GM21619 (cell line): ENCODE data around the gene DOLK.

Experiments
- ATAC-seq: cut with Tn5 transposase; IDR thresholded peaks from one replicate; pipeline ENCODE4 v1.9.1; 2021; ENCODE audit not compliant: unreplicated experiment

DOLK gene

DNA sequence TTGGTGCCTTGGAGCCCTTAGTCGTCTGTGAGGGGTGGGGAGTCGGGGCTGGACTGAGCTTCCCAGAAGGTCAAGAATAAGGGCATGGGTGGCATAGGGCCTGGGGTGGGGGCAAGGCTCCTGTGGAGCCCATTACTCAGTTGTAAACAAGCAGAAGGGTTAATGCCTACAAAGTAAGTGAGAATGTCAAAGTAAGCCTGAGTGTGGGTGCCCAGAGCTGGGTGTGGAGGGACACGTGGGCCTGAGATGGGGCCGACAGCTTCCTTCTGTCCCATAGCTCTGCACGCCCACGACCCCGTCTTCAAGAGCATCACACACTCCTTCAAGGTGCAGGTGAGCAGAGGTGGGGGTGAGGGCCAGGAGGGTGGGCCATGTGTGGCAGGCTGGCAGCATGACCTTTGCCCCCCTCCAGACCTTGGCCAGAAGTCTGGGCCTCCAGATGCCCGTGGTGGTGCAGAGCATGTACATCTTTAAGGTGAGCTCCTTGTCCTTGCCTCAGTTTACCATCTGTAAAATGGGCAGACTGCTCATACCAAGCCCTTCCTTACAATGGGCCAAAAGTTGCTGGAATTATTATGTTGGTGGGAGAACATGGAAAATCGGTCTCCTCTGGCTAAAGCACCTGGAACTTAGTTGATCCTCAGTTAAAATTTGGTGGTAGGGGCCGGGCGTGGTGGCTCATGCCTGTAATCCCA, 11.1 kb downstream of the DOLK start:
- no peak for ATAC-seq

DNA sequence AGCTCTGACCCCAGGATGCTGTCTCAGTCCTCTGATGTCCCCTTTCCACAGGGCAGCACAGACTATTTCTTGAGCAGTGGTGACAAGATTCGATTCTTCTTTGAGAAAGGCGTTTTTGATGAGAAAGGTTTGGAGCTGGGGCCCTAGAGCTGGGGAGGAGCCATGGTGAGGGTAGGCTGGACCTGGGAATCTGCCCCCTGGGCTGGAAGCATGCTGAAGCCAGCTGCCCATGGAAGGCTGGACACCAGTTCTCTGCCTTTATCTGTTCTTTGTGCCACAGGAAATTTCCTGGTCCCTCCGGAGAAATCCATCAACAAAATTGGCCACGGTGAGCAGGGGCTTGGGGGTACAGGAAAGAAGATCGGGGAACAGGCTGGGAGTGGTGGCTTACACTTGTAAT, 13.7 kb downstream of the DOLK start:
- no peak for ATAC-seq

GRCh38 chr9:128929560-128929959, 17.8 kb downstream of the DOLK start:
- no peak for ATAC-seq

DNA sequence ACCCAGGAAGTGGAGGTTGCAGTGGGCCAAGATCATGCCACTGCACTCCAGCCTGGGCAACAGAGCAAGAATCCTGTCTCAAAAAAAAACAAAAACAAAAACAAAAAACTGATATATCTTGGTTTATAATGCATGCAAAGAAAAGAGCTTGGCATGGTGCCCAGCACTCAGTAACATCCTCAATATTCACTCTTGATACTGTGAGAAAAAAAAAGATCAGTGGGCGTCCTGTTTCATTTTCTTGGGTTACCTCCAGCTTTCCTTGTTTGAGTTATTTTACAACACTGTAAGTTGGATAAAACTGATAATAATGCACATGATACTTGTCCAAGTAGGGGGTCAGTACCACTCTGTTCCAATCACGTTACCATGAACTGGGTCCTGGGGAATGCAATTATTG, 18.8 kb downstream of the DOLK start:
- no peak for ATAC-seq

GRCh38 chr9:128927731-128928411, 19.5 kb downstream of the DOLK start:
- no peak for ATAC-seq

DNA sequence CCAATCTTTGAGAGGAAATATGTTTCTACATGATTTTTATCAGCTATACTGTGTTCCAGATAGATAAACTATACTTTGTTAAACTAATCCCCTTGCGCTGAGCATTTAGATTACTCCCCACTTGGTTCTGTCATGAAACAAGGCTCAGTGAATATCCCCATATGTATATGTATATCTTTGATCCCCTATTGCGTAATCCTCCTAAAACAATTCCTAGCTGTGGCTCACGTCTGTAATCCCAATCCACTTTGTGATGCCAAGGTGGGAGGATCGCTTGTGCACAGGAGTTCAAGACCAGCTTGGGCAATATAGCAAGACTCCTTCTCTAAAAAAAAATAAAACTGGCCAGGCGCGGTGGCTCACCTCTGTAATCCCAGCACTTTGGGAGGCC, 23.9 kb downstream of the DOLK start:
- no peak for ATAC-seq

- ATAC-seq = no peak
These were observed 25.3 kb downstream of the DOLK start for GRCh38 chr9:128921881-128922763.

DNA sequence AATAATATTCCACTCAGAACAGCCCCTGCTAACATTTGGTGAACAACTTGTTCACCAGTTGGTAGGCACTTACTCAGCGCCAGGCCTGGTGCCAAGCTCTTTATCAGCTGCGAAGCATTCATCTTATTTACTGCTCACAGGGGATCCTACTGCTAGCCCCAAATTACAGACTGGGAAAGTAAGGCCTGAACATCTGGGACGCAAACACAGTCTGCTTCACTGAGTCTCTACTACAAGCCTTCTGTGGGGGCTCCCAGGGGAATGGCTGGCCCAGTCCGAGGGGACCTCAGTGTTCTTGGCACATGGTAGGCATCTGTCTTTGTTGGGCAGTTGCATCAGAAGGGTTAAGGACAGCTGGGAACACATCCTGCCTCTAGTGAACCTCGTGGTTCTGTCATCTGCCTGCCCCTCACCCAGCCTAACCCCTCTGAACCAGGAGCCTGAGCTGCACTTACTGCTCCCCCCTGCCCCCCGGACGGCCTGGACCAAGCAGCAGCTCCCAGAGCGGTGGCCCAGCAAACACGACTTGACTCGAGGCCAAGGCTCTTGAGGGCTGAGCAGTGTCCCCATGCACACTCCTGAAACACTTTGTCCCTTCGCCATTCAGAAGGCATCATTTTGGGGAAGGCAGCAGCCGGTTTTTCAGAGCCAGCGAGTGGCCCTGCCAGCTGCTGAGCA, 26.9 kb downstream of the DOLK start, which contains the start of gene PHYHD1:
Gene PHYHD1 (plus strand): TSS at position 602 of the 678 bp plus-strand sequence. CDS start 1,342 bp downstream, outside the sequence.
- no peak for ATAC-seq

- ATAC-seq = no peak
These were observed 27.9 kb downstream of the DOLK start for GRCh38 chr9:128919402-128920089.

- no peak for ATAC-seq
These were observed 28.5 kb downstream of the DOLK start for GRCh38 chr9:128918921-128919320.

- ATAC-seq = no peak
These were observed 30.1 kb downstream of the DOLK start for GRCh38 chr9:128917151-128917849.

GRCh38 chr9:128916745-128917144, 30.7 kb downstream of the DOLK start:
- no peak for ATAC-seq

GRCh38 chr9:128916204-128916603, 31.2 kb downstream of the DOLK start:
- no peak for ATAC-seq

DNA sequence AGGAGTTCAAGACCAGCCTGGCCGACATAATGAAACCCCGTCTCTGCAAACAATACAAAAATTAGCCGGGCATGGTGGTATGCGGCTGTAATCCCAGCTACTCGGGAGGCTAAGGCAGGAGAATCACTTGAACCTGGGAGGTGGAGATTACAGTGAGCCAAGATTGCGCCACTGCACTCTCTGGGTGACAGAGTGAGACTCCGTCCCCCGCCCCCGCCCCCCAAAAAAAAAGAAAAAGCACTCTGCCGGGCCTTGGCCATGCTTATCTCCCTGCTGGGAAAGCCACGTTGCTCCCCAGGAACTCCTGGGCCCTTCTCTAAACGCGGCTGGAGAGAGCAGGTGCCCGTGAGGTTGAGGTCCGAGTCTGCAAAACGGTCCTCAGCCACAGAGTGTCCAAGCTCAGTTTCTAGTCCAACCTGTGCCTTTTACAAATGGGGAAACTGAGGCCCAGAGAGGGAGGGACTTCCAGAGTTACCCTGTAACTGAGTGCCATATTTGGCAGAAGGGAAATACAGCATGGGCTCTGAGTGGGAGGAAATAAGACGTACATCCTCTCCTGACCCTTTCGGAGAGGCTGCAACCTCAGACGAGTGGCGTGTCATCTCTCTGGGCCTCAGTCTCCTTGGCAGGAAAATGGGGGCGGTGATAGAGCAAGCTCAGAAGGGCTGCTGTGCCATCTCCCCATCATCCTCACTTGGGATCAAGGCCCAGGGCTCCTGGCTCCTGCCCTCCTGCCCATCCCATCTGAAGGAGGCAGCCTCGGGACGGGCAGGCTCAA, 33.2 kb downstream of the DOLK start:
- ATAC-seq = no peak

GRCh38 chr9:128913048-128913900, 34.1 kb downstream of the DOLK start:
- no peak for ATAC-seq

DNA sequence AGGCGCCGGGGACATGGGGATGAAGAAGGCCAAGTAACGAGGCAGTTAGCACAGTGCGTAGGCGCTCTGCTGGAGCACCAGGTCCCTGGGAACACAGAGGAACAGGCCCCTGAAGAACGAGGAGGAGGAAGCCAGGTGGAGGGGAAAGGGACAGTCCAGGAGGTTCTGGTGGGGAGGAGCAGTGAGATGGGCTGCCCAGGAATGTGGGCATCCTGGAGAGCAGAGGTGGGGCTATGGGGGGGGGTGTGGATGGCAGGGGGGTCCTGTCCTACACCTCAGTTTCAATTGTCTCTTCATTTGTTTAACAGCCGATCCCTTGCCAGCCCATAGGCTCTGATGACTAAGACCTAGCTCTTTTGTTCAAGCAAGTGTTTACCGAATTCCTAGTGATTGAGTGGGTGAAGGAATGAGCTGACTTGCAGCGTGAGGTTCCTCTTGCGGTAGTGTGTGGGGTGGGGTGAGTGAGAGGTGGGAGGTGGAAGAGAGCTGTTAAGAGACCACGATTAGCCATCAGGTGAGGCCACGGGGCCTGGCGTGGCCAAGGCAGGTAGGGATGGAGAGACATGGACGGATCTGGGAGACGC, 35.0 kb downstream of the DOLK start:
- ATAC-seq = no peak

DNA sequence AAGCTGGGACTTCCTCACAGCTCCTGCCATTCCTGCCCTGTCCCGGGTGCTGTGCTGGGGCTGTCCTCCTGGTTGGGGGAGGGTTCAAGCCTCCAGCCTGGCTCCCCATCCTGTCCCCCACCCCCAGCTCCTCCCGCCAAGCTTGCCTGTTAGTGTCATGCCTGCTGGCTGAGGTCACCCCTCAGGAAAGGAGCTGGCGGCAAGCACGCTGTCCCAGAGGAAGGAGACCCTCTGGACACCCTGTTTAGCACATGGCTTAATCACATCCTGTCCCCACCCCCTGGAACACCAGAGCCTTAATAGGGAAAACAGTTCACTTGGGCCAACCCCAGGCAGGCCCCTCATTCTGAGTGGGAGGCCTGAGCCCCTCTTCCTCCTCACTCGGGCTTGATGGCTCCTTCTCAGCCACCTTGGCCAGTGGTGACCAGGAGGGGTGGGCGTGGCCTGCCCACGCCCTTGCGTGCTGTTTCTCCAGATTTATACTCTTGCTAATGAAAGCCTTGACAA, 35.8 kb downstream of the DOLK start:
- no peak for ATAC-seq

DNA sequence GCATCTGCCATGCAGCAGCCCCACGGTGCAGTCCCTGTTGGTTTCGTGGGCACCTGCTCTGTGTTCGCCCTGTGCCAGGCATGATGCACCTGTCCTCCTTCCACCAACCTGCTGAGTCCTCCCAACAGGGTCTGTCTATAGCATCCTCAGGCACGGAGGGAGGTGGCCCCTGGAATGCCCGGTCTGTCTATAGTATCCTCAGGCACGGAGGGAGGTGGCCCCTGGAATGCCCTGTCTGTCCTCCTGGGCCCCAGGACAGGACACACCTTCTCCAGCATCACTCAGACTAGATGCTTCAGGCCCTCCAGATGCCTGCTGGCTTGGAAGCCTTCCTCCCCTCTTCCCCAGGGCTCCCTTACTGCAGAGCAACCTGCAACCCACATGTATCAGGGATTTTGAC, 36.5 kb downstream of the DOLK start:
- ATAC-seq = no peak
